GM18951 (cell line): Measurements from ENCODE around the gene TEKTIP1.

Experiments used
- POLR2A ChIP-seq: IDR thresholded peaks from 4 replicates; pipeline ENCODE4 v1.6.1; 2011; ENCODE audit warnings: mild to moderate bottlenecking; ENCODE audit not compliant: insufficient read length, insufficient read depth; ENCODE audit errors: extremely low read depth
- in situ Hi-C: fragments of 300-500 bp; cut with MboI; formaldehyde crosslinking; loops from one replicate; pipeline ENCODE4 v1.12.0; 2022; ENCODE audit warnings: low sequenced_read_pairs, mixed read lengths, inconsistent platforms; ENCODE audit not compliant: unreplicated experiment

The TEKTIP1 gene

DNA sequence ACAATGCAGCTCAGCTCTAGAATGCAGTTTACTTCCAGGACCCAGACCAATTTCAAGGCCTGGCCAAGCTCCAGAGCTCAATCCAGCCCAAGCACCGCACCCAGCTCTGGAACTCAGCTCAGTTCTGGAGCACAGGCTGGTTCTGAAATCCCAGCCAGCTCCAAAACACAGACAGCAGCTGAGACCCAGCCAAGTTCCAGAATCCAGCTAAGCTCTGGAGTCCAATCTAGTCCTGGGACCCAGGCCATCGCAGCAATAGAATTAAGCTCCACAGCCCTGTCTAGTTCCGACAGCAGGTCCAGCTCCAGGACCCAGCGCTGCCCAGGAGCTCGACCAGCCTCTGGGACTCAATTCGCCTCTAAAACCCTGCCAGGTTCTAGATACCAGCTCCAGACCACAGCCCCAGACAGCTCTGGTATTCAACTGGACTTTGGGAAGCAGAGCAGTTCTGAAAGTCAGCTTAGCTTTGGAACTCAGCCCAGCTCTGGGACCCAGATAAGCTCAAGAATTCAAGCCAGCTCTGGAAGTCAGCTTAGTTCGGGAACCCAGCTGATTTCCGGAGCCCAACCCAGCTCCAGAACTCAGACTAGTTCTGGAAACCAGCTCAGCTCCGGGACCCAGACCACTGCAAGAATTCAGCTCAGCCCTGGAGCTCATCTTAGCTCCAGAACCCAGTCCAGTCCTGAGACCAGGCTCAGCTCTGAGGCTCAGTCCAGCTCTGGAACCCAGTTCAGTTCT, 53.1 kb downstream of the TEKTIP1 start:
- no peak for TF ChIP-seq POLR2A
- in situ Hi-C loops = no loop called here

DNA sequence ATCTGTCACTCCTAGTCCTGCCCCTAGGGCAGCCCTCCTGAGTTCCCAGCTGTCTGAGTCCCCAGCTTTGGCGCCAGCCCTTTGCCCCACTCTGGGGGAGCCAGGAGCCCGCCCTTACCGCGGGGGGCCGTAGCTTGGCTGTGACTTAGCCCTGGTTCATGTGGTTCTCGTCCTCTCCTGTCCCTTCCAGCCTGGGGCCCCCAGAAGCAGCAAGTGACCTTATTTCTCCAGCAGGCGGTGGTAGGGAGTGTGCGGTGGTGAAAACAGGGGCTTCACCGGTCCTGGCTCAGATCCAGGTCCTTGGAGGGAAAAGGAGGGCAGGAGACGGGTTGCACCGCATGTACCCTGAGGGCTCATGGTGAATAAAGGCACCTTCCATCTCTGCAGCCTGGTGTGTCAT, 54.2 kb downstream of the TEKTIP1 start:
- in situ Hi-C loops = no loop called here

More for the DNA sequence above, 54.2 kb downstream of the TEKTIP1 start:
- TF ChIP-seq POLR2A = no peak
